Dermis microvascular lymphatic vessel endothelial cell (primary cell): Measurements from ENCODE around the gene KBTBD2. TPM values are rescaled to one million over a fixed set of nuclear protein-coding genes. Genes with fewer than 3 reads are reported as not detected.
"Not testable (repeated sequence)": the region's sequence is repeated elsewhere in the genome, so short reads cannot be mapped to it uniquely, and the experiment has no call there.

Experiments
- DNase-seq, 2 donors: peaks; one replicate each; pipeline versions ENCODE4 v3.0.0 to v3.0.0-alpha.2; 2010; ENCODE audit warnings: low read depth in 2 of 2
- total RNA-seq: library from RNA; depleted of rRNA; stranded (reverse); fragments of >200 nt; gene quantifications from 2 replicates; pipeline ENCODE4 v1.2.1, GENCODE V29; 2014

KBTBD2 gene
- total RNA-seq, 1 donor from 2014 or later = 56.1 TPM

DNA sequence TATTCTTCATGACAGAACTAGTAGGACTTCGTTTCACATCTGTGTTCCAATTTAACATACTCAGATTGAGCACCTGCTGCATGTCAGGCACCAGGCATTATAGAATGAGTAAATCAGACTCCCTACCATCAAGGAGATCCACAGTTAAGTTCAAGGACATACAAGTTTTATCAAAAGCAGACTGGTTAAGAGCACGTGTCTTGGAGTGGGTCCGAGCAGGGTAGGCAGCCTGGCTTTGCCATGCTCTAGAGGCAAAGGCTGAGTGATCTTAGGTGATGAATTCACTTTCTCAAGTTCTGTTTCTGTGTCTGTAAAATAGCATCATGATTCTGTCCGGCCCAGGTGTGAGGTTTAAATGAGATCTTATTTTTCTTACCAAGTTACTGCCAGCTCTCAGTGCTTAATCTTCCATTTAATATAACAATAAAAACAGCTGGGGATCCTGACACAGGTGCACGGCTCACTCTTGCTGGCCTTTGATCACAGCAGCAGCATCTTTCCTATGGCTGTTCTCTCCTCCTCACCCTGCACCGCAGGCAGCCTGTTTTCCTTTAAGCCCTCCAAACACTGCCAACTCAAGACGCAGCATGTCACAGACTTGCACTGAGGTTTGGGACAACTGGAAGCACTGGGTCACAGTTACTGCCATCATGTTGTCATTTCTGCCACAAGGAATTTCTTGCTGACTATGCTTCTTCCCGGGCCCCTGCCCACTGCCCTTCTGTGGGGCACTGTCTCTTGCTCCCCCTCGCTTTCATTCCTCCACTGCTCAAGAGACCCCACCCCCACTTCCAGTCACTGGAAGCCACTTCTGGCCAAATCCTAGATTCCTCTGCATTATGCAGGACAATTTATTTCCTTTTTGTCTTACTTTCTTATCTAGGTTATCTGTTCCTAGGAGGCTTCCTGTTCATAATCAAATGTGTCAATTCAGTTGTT is 35.5 kb downstream of the KBTBD2 start:
- not testable (repeated sequence) for DNase-seq

DNA sequence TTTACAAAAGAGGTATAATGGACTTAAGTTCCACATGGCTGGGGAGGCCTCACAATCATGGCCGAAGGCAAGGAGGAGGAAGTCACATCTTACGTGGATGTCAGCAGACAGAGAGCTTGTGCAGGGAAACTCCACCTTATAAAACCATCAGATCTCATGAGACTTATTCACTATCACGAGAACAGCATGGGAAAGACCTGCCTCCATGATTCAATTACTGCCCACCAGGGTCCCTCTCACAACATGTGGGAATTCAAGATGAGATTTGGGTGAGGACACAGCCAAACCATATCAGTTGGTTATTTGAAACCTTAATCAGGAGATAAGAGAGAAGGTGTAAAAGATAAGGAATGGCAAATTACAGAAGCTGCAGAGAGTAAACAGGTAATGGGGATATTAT is 40.9 kb downstream of the KBTBD2 start:
- not testable (repeated sequence) for DNase-seq

DNA sequence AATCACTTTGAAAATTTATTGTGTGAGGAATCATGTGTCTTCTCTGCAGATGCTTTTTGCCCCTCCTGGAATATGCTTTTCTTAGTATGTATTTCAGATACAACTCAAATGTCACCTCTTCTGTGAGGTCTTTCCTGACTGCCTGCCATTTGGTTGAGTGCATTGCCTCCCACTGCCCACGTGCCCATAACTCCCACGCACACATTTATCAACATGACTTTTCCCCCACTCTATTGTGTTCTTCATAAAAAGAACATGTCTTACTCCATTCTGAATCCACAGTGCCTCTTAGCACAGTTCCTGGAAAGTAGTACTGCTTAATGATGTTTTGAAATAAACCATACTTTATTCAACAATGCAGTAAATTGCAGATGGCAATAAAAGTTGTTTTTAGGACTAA is 42.9 kb downstream of the KBTBD2 start:
- DNase-seq = not testable (repeated sequence)

DNA sequence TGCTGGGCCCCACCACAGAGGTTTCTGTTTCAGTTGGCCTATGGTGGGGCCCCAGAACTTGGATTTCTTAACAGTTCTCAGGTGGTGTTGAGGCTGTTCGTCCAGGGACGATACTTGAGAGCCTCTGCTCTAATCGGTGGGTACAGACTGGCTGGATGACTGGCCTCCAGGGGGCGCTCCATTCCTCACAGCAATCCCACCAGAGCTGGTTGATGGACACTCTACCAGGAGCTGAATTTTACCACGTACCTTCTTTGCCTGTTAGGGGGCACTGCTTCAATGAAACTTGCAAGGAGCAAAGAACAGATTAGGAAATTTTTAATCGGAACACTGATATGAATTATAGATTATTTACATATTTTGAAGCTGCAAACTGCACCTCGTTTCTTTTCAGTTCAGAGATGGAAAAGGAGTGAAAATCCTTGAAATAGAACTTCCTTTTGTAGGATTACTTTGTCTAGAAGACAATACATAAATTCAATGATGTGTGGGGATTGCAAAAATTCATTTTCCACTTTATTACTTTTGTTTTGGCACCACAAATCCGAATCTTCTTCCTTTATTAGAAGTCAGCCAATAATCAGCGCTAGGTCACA is 44.8 kb downstream of the KBTBD2 start:
- DNase-seq = peak; percentile 62 to 85

DNA sequence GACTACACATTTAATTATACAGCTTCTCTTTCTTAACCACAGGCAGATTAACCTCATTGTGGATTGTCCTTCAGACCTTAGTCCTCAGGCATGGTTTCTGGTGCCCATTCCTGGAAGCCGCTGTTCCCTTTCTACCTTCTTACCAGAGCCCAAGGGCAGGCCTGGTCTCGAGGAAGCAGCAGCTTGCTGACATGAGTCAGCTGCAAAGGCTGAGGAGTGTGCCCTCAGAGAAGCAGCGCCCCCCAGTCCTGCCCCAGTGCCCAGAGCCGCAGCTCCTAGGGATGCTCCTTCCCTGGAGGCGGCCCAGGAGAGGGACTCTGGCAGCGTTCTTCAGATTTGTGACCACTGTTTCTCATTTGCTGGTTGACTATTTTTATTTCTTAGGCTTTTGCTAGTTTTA is 46.8 kb downstream of the KBTBD2 start:
- not testable (repeated sequence) for DNase-seq

DNA sequence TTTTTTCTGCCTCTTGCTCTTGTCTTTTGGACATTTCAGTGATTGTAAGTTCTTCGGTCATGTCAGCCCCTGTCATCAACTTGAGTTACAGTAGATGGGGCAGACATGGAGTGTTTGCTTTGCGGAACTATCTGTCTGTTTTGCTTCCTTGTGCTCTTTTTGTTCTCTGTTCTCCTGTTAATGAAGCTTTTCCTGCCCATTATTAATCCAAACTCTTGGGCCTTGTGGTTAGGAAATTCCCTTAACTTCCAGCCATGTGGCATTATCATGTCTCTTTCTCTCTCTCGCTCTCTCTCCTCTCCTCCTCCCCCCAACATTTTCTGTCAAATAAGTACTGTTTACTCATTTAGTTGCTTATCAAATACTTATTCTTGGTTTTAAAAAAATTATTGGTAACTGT is 47.8 kb downstream of the KBTBD2 start:
- DNase-seq = peak in 1 of 2 donors; percentile 33

DNA sequence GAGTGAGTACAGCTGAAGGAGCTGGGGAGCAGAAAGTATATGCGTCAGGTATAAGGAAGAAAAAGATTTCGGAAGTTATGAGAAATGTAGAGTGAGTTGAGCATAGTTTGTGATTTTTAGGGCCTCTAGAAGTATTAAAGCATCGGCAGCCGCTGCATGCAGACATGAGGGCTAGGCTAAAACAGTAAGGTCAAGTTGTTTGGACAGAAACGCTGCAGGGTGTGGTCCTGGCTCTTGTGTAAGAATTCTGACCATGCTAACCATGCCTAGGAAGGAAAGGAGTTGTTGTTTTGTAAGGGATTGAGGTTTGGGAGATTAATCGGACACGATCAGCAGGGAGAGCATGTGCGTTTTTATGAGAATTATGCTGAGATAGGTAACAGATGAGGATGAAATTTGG is 51.7 kb downstream of the KBTBD2 start:
- not testable (repeated sequence) for DNase-seq

DNA sequence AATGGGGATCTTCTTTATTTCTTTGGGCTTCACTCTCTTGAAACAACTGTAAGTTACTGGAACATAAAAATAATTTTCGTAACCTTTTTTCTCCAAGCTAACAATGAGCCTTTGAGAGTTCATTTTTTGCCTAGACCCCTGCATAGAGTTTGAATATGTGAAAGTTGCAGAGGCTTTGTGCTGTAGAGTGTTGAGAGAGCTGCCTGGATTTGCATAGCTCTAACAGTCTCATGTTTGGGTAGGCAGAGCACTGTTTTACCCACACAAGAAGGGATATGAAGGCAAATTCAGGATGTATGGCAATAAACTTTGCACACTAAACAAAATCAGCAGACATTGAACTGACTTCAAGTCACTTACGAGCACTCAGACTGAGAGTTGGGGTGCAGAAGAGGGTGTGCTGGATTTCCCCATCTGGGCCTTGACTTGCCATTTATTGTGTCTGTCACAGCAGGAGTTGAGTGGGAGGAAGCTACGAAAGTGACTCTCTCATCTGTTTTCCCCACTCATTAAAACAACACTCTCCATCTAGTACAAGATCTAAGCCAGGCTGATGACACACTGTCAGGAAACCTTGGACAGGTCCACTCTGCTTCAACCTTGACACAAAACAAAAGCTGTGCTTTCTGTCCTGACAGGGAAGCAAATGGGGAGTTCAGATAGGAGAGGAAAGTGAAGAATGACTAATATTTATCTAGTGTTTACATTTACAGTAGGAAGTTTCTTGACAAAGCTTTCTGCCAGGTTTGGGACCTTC is 62.4 kb downstream of the KBTBD2 start:
- DNase-seq = peak in 1 of 2 donors; percentile 3

Other genes with a start within 250 kb of the KBTBD2 start
- 103 and 158 TPM in 2 replicates for gene FKBP9, start 65.7 kb upstream of the KBTBD2 start, total RNA-seq
- 17.8 and 18.2 TPM in 2 replicates for gene NT5C3A, start 171.0 kb upstream of the KBTBD2 start, total RNA-seq
- 8.1 and 8.2 TPM in 2 replicates for gene RP9, start 217.6 kb upstream of the KBTBD2 start, total RNA-seq
- gene BBS9, start 237.8 kb upstream of the KBTBD2 start, total RNA-seq = 11.2 and 18.7 TPM in 2 replicates